ENCODE measurements around the gene PDCD6IP. TPM values are rescaled to one million over a fixed set of nuclear protein-coding genes. Genes with fewer than 3 reads are reported as not detected.
"Not testable (repeated sequence)": the region's sequence is repeated elsewhere in the genome, so short reads cannot be mapped to it uniquely, and the experiment has no call there.

Gene PDCD6IP
- polyA plus RNA-seq, 1 donor = 127 TPM

DNA sequence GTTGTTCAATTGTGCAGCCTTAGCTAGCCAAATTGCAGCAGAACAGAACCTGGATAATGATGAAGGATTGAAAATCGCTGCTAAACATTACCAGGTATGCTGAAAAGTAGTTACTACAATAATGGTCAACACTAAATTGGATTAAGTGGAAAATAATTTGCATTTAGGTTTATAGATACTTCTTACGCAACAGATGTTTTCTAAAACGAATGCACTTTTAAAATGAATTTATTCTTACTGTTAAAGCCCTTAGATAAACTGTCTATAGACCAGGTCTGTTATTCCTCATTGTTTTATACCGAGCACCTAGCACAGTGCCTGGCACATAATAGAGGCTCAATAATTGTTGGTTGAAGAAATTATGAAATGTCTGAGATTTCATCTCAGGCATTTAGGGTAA lies 23.6 kb downstream of the PDCD6IP start:
- Histone ChIP-seq H3K4me1 (ENCODE audit: control insufficient read depth, insufficient read depth, low read length) (no peaks in the 10 kb centered on the region), H3K9me3 (ENCODE audit: control insufficient read depth, low read depth, low read length) (no peaks in the 10 kb centered on the region), H3K27ac (ENCODE audit: low read length) (no peak overlapping the region), H3K36me3 (ENCODE audit: control insufficient read depth, insufficient read depth, low read length) (peaks cover 31% of the 10 kb centered on the region), H3K27me3 (ENCODE audit: control insufficient read depth, insufficient read depth, low read length) (no peaks in the 10 kb centered on the region), H3K4me3 (ENCODE audit: low read length) (no peak overlapping the region)
- WGBS (ENCODE audit: insufficient coverage, low lambda C conversion rate) = 95% methylated on average over 3 of the region's 4 CpGs
- no peak for DNase-seq

DNA sequence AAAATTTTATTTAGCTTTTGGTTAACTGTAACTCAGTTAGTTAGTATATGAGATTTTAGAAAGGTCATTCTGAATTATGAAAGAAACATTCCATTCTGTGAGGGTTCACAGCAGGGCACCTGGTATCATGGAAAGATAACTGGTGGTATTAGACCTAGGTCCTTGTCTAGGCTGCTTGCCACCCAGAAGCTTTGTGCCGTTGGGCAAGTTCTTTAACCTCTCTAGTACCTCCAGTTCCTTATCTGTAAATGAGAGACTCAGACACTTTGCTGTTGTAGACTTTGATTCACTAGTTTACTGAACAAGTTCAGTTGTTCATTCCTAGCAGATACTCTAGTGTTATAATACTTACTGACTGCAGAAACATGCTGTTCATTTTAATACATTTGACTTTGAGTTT lies 25.4 kb downstream of the PDCD6IP start:
- DNase-seq = no peak
- Histone ChIP-seq H3K36me3 (ENCODE audit: control insufficient read depth, insufficient read depth, low read length) (peaks cover 38% of the 10 kb centered on the region), H3K27ac (ENCODE audit: low read length) (no peak overlapping the region), H3K4me1 (ENCODE audit: control insufficient read depth, insufficient read depth, low read length) (no peaks in the 10 kb centered on the region), H3K4me3 (ENCODE audit: low read length) (no peak overlapping the region), H3K9me3 (ENCODE audit: control insufficient read depth, low read depth, low read length) (no peaks in the 10 kb centered on the region), H3K27me3 (ENCODE audit: control insufficient read depth, insufficient read depth, low read length) (no peaks in the 10 kb centered on the region)
- no CpG with 5 or more reads among the region's 1 CpG for WGBS (ENCODE audit: insufficient coverage, low lambda C conversion rate)

DNA sequence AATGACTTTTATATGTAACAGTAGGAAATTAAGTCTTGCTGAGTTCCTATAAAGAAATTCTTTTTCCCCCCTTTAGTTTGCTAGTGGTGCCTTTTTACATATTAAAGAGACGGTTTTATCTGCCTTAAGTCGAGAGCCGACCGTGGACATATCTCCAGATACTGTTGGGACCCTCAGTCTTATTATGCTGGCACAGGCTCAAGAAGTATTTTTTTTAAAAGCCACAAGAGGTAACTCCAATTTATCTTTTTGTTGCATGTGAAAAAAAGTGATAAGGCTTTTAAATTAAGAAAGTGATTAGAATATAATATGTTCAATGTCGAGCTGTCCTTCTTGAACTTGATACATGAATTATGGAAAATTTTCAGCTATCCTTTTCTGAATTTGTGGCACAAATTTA lies 26.7 kb downstream of the PDCD6IP start:
- H3K36me3 ChIP-seq (ENCODE audit: control insufficient read depth, insufficient read depth, low read length) = peaks cover 43% of the 10 kb centered on the region

DNA sequence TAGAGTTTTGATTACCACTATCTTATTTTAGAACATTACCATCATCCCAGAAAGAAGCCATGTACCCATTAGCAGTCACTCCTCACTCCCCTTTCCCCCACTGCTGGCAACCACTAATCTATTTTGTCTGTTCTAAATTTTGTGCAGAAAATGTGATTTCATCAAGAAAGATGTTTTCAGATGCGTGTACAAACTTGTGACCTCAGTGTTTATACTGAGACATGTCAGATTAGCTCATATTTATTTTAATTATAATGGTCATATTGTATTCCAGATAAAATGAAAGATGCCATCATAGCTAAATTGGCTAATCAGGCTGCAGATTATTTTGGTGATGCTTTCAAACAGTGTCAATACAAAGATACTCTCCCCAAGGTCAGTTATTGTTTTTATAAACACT lies 27.8 kb downstream of the PDCD6IP start:
- Histone ChIP-seq H3K36me3 (ENCODE audit: control insufficient read depth, insufficient read depth, low read length) (peaks cover 41% of the 10 kb centered on the region), H3K4me1 (ENCODE audit: control insufficient read depth, insufficient read depth, low read length) (no peaks in the 10 kb centered on the region), H3K9me3 (ENCODE audit: control insufficient read depth, low read depth, low read length) (no peaks in the 10 kb centered on the region), H3K4me3 (ENCODE audit: low read length) (no peak overlapping the region), H3K27me3 (ENCODE audit: control insufficient read depth, insufficient read depth, low read length) (no peaks in the 10 kb centered on the region), H3K27ac (ENCODE audit: low read length) (no peak overlapping the region)
- no CpG with 5 or more reads among the region's 1 CpG for WGBS (ENCODE audit: insufficient coverage, low lambda C conversion rate)
- DNase-seq = no peak

More for the DNA sequence above, 26.7 kb downstream of the PDCD6IP start:
- Histone ChIP-seq H3K4me3 (ENCODE audit: low read length) (no peak overlapping the region), H3K27ac (ENCODE audit: low read length) (no peak overlapping the region), H3K27me3 (ENCODE audit: control insufficient read depth, insufficient read depth, low read length) (no peaks in the 10 kb centered on the region), H3K9me3 (ENCODE audit: control insufficient read depth, low read depth, low read length) (no peaks in the 10 kb centered on the region), H3K4me1 (ENCODE audit: control insufficient read depth, insufficient read depth, low read length) (no peaks in the 10 kb centered on the region)
- DNase-seq = no peak
- 100% methylated on average over 1 of the region's 5 CpGs for WGBS (ENCODE audit: insufficient coverage, low lambda C conversion rate)

DNA sequence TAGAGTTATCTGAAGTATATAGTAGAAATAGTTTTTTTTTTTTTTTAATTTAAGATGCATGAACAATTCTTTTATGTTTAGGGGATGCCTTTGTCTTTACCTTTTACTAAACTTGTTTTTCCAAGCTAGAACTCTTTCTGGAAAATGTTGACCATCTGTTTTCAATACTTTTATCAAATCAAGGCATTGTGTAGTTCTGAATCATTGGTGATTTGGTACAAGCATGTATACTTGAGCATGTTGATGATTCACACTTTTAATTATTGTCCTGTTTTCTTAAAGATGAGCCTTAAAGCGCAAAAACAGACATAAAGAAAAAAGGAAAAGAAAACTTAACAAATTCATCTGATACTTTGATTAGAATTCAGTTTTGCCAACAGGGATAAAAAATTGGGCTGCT lies 28.3 kb downstream of the PDCD6IP start:
- 100% methylated on average over 1 of the region's 1 CpG for WGBS (ENCODE audit: insufficient coverage, low lambda C conversion rate)
- Histone ChIP-seq H3K9me3 (ENCODE audit: control insufficient read depth, low read depth, low read length) (no peaks in the 10 kb centered on the region), H3K4me3 (ENCODE audit: low read length) (no peak overlapping the region), H3K27me3 (ENCODE audit: control insufficient read depth, insufficient read depth, low read length) (no peaks in the 10 kb centered on the region), H3K27ac (ENCODE audit: low read length) (no peak overlapping the region), H3K4me1 (ENCODE audit: control insufficient read depth, insufficient read depth, low read length) (no peaks in the 10 kb centered on the region), H3K36me3 (ENCODE audit: control insufficient read depth, insufficient read depth, low read length) (peaks cover 39% of the 10 kb centered on the region)
- no peak for DNase-seq

DNA sequence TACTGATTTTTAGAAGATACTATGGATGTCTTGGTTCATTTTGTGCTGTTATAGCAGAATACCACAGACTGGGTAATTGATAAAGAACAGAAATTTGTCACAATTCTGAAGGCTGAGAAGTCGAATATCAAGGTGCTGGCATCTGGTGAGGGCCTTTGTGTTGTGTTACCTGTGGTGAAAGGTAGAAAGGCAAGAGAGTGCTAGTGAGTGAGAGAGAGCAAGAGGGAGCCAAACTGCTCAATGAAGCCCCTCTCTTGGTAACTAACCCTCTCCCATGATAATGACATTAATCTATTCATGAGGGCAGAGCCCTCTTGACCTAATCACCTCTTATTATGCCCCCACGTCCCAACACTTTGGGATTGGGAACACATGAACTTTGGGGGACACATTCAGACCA lies 31.3 kb downstream of the PDCD6IP start:
- Histone ChIP-seq H3K36me3 (ENCODE audit: control insufficient read depth, insufficient read depth, low read length) (peaks cover 26% of the 10 kb centered on the region), H3K4me1 (ENCODE audit: control insufficient read depth, insufficient read depth, low read length) (no peaks in the 10 kb centered on the region), H3K27ac (ENCODE audit: low read length) (no peak overlapping the region), H3K9me3 (ENCODE audit: control insufficient read depth, low read depth, low read length) (no peaks in the 10 kb centered on the region), H3K4me3 (ENCODE audit: low read length) (no peak overlapping the region), H3K27me3 (ENCODE audit: control insufficient read depth, insufficient read depth, low read length) (no peaks in the 10 kb centered on the region)
- no peak for DNase-seq
- WGBS (ENCODE audit: insufficient coverage, low lambda C conversion rate) = no CpG with 5 or more reads among the region's 2 CpGs

DNA sequence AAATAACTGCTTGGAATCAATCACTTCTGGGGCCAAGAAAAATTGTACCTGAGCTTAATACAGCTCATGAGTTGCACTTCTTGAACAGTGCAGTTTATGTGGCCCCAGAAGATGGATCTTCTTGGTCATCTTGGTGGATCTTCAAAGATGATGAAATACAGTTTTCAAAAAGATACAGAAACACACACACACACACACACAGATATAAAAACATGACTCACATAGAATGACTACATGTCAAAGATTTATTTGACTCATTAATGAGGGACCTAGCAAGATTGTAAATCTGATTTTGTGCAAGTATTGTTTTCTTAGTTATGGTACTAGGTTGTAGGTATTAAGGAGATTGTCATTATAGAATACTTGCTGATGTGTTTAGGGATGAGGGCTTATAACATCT lies 32.6 kb downstream of the PDCD6IP start:
- no peaks in the 10 kb centered on the region for H3K27me3 ChIP-seq (ENCODE audit: control insufficient read depth, insufficient read depth, low read length)
- H3K27ac ChIP-seq (ENCODE audit: low read length) = no peak overlapping the region
- no peaks in the 10 kb centered on the region for H3K4me1 ChIP-seq (ENCODE audit: control insufficient read depth, insufficient read depth, low read length)
- no peak for DNase-seq
- H3K36me3 ChIP-seq (ENCODE audit: control insufficient read depth, insufficient read depth, low read length) = peaks cover 33% of the 10 kb centered on the region
- H3K9me3 ChIP-seq (ENCODE audit: control insufficient read depth, low read depth, low read length) = no peaks in the 10 kb centered on the region
- H3K4me3 ChIP-seq (ENCODE audit: low read length) = no peak overlapping the region

DNA sequence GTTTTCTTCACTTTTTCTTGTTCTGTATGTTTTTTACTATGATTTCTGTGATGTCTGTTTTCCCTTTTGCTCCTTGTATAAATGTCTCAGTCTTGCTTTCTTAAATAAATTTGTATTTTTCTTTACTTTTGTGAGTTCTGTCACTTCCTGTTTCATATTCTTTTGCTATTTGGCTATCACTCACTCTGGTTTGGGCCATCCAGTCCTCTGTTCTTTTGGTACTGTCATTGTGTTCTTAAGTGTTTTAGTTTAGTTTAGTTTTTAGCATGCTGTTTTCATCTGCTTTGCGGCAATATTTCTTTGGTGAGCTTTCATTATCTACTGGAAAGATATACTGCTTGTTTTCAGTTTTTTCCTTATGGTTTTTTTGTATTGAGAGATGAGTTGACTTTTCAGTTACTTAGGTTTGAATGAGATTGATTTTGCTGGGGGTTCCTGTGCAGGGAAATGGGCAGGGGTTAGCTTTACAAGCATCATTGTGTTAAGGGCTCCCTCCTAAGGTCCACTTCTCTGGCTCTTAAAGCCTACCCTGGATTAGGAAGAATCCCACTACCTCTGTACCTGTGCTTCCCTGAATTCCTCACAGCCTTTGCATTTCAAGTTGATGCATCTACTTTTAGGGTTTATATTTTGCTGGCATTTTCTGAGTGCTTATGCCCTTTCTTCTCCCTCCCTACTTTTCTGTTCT lies 35.1 kb downstream of the PDCD6IP start:
- Histone ChIP-seq H3K27me3 (ENCODE audit: control insufficient read depth, insufficient read depth, low read length) (no peaks in the 10 kb centered on the region), H3K9me3 (ENCODE audit: control insufficient read depth, low read depth, low read length) (no peaks in the 10 kb centered on the region), H3K27ac (ENCODE audit: low read length) (no peak overlapping the region), H3K36me3 (ENCODE audit: control insufficient read depth, insufficient read depth, low read length) (peaks cover 32% of the 10 kb centered on the region), H3K4me3 (ENCODE audit: low read length) (no peak overlapping the region), H3K4me1 (ENCODE audit: control insufficient read depth, insufficient read depth, low read length) (no peaks in the 10 kb centered on the region)
- no peak for DNase-seq
- WGBS (ENCODE audit: insufficient coverage, low lambda C conversion rate) = no CpG with 5 or more reads among the region's 1 CpG

DNA sequence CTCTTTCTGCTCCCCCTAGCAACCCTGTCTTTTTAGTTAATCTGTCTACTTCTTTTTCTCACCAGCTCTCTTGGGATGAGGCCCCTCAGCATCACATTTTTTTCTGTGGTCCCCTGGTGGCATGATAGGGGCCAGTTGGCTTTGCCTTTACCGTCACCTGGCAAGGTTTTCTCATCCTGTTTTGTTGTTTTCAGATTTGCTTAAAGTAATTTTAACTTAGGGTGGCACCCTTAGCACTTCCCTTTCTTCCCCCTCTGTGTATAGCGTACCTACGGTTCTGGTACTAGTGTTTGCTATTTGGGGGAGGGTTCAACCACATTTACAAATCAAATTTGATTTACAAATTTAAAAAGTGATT lies 35.6 kb downstream of the PDCD6IP start:
- H3K4me3 ChIP-seq (ENCODE audit: low read length) = no peak overlapping the region
- peaks cover 33% of the 10 kb centered on the region for H3K36me3 ChIP-seq (ENCODE audit: control insufficient read depth, insufficient read depth, low read length)
- H3K4me1 ChIP-seq (ENCODE audit: control insufficient read depth, insufficient read depth, low read length) = no peaks in the 10 kb centered on the region
- DNase-seq = no peak
- WGBS (ENCODE audit: insufficient coverage, low lambda C conversion rate) = no CpG with 5 or more reads among the region's 3 CpGs
- no peaks in the 10 kb centered on the region for H3K27me3 ChIP-seq (ENCODE audit: control insufficient read depth, insufficient read depth, low read length)
- no peak overlapping the region for H3K27ac ChIP-seq (ENCODE audit: low read length)
- H3K9me3 ChIP-seq (ENCODE audit: control insufficient read depth, low read depth, low read length) = no peaks in the 10 kb centered on the region

DNA sequence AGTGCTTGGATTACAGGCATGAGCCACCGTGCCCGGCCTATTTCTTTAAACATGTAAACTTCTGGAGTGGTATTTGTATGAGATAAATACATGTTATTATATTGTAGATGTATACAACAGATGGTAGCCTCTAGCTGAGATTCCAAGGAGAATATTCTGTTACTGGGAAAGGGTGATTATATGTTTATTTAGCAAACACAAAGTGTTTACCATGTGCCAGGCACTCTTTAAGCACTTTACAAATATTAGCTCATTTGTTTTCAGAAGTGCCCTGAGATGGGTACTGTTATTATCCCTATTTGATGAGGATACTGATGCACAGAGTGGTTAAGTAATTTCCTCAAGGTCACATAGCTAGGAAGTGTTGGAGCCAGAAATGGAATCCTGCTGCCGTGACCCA lies 38.8 kb downstream of the PDCD6IP start:
- not testable (repeated sequence) for H3K27me3 ChIP-seq (ENCODE audit: control insufficient read depth, insufficient read depth, low read length); H3K9me3 ChIP-seq (ENCODE audit: control insufficient read depth, low read depth, low read length); H3K27ac ChIP-seq (ENCODE audit: low read length); DNase-seq; H3K4me3 ChIP-seq (ENCODE audit: low read length); H3K4me1 ChIP-seq (ENCODE audit: control insufficient read depth, insufficient read depth, low read length)
- H3K36me3 ChIP-seq (ENCODE audit: control insufficient read depth, insufficient read depth, low read length) = peaks cover 29% of the 10 kb centered on the region
- WGBS (ENCODE audit: insufficient coverage, low lambda C conversion rate) = no CpG with 5 or more reads among the region's 3 CpGs

DNA sequence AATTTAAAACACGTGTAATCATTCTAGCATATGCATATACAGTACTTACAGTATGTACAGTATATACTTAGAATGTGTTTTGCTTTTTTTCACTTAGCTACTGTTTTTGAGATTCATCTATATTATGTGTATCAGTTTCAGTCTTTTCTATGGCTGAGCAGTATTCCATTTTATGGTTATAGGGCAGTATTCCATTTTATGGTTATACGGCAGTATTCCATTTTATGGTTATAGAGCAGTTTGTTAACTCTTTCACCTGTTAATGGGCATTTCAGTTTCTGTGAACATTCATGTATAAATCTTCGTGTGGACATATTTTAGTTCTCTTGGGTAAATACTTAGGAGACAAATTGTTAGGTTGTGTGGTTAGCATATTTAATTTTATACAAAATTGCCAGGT lies 40.9 kb downstream of the PDCD6IP start:
- H3K4me1 ChIP-seq (ENCODE audit: control insufficient read depth, insufficient read depth, low read length) = no peaks in the 10 kb centered on the region
- no peaks in the 10 kb centered on the region for H3K9me3 ChIP-seq (ENCODE audit: control insufficient read depth, low read depth, low read length)
- WGBS (ENCODE audit: insufficient coverage, low lambda C conversion rate) = 100% methylated on average over 2 of the region's 3 CpGs
- H3K36me3 ChIP-seq (ENCODE audit: control insufficient read depth, insufficient read depth, low read length) = peaks cover 27% of the 10 kb centered on the region
- H3K27me3 ChIP-seq (ENCODE audit: control insufficient read depth, insufficient read depth, low read length) = no peaks in the 10 kb centered on the region
- H3K4me3 ChIP-seq (ENCODE audit: low read length) = no peak overlapping the region
- no peak for DNase-seq
- no peak overlapping the region for H3K27ac ChIP-seq (ENCODE audit: low read length)

Measured in large intestine (tissue), 3 donors.